ENCODE measurements around the gene TRPV6. TPM values are rescaled to one million over a fixed set of nuclear protein-coding genes. Genes with fewer than 3 reads are reported as not detected.

Gene TRPV6
- total and polyA plus RNA-seq, 4 donors, result 0.40 to 1.2 (median 0.53) TPM

GRCh38 chr7:142908290-142908689 lies 22.7 kb upstream of the TRPV6 start:
- no peak for DNase-seq
- 88% methylated on average over 11 of the region's 11 CpGs for WGBS, 2 donors
- no peak overlapping the region for H3K27ac ChIP-seq (ENCODE audit: low read depth in 1 of 2, low read length in 1 of 2)

GRCh38 chr7:142906643-142907042 lies 21.1 kb upstream of the TRPV6 start:
- TF ChIP-seq CTCF (IDR thresholded peaks at IDR 0.05; ENCODE audit: control extremely low read depth, extremely low read depth), result no peak
- 76 to 94% methylated on average over 2 of the region's 2 CpGs for WGBS, 2 donors
- ATAC-seq (ENCODE audit: insufficient read depth, low FRiP score), result no peak

More at GRCh38 chr7:142908290-142908689, 22.7 kb upstream of the TRPV6 start:
- ATAC-seq (ENCODE audit: insufficient read depth, low FRiP score), result no peak
- Histone ChIP-seq H3K36me3 (ENCODE audit: control insufficient read depth in 4 of 4, insufficient read depth in 4 of 4, low read length in 4 of 4) (no peaks in the 10 kb centered on the region), H3K27me3 (ENCODE audit: control insufficient read depth in 3 of 3, insufficient read depth in 3 of 3, low read length in 2 of 3) (no peaks in the 10 kb centered on the region), H3K9me3 (ENCODE audit: control insufficient read depth in 4 of 4, insufficient read depth in 3 of 4, low read length in 3 of 4) (no peaks in the 10 kb centered on the region), H3K9ac (ENCODE audit: insufficient read depth in 1 of 2, low read length in 2 of 2) (no peak overlapping the region), H3K4me1 (ENCODE audit: control insufficient read depth in 5 of 5, insufficient read depth in 5 of 5, low read length in 5 of 5) (no peaks in the 10 kb centered on the region), H3K4me3 (no peak overlapping the region)
- TF ChIP-seq CTCF (IDR thresholded peaks at IDR 0.05; ENCODE audit: control extremely low read depth, extremely low read depth), result no peak

GRCh38 chr7:142905759-142906158 lies 20.2 kb upstream of the TRPV6 start:
- WGBS, 2 donors, result 84 to 86% methylated on average over 2 of the region's 2 CpGs
- ATAC-seq (ENCODE audit: insufficient read depth, low FRiP score) (no peak), DNase-seq (no peak)
- no peaks in the 10 kb centered on the region for H3K4me1 ChIP-seq (ENCODE audit: control insufficient read depth in 5 of 5, insufficient read depth in 5 of 5, low read length in 5 of 5)
- H3K9ac ChIP-seq (ENCODE audit: insufficient read depth in 1 of 2, low read length in 2 of 2), result no peak overlapping the region
- H3K27ac ChIP-seq (ENCODE audit: low read depth in 1 of 2, low read length in 1 of 2), result no peak overlapping the region
- H3K27me3 ChIP-seq (ENCODE audit: control insufficient read depth in 3 of 3, insufficient read depth in 3 of 3, low read length in 2 of 3), result no peaks in the 10 kb centered on the region
- H3K4me3 ChIP-seq, result no peak overlapping the region
- H3K36me3 ChIP-seq (ENCODE audit: control insufficient read depth in 4 of 4, insufficient read depth in 4 of 4, low read length in 4 of 4), result no peaks in the 10 kb centered on the region
- TF ChIP-seq CTCF (IDR thresholded peaks at IDR 0.05; ENCODE audit: control extremely low read depth, extremely low read depth), result no peak
- no peaks in the 10 kb centered on the region for H3K9me3 ChIP-seq (ENCODE audit: control insufficient read depth in 4 of 4, insufficient read depth in 3 of 4, low read length in 3 of 4)

More at GRCh38 chr7:142906643-142907042, 21.1 kb upstream of the TRPV6 start:
- H3K4me1 ChIP-seq (ENCODE audit: control insufficient read depth in 5 of 5, insufficient read depth in 5 of 5, low read length in 5 of 5), result no peaks in the 10 kb centered on the region
- no peak overlapping the region for H3K4me3 ChIP-seq
- no peak for DNase-seq
- no peaks in the 10 kb centered on the region for H3K36me3 ChIP-seq (ENCODE audit: control insufficient read depth in 4 of 4, insufficient read depth in 4 of 4, low read length in 4 of 4)
- H3K27me3 ChIP-seq (ENCODE audit: control insufficient read depth in 3 of 3, insufficient read depth in 3 of 3, low read length in 2 of 3), result no peaks in the 10 kb centered on the region
- no peaks in the 10 kb centered on the region for H3K9me3 ChIP-seq (ENCODE audit: control insufficient read depth in 4 of 4, insufficient read depth in 3 of 4, low read length in 3 of 4)
- no peak overlapping the region for H3K27ac ChIP-seq (ENCODE audit: low read depth in 1 of 2, low read length in 1 of 2)
- no peak overlapping the region for H3K9ac ChIP-seq (ENCODE audit: insufficient read depth in 1 of 2, low read length in 2 of 2)

- no peak for ATAC-seq (ENCODE audit: insufficient read depth, low FRiP score)
- H3K27ac ChIP-seq (ENCODE audit: low read depth in 1 of 2, low read length in 1 of 2), result no peak overlapping the region
Observed at GRCh38 chr7:142904128-142904527, 18.6 kb upstream of the TRPV6 start.

More at GRCh38 chr7:142904128-142904527, 18.6 kb upstream of the TRPV6 start:
- Histone ChIP-seq H3K4me3 (no peak overlapping the region), H3K9me3 (ENCODE audit: control insufficient read depth in 4 of 4, insufficient read depth in 3 of 4, low read length in 3 of 4) (no peaks in the 10 kb centered on the region), H3K4me1 (ENCODE audit: control insufficient read depth in 5 of 5, insufficient read depth in 5 of 5, low read length in 5 of 5) (no peaks in the 10 kb centered on the region), H3K36me3 (ENCODE audit: control insufficient read depth in 4 of 4, insufficient read depth in 4 of 4, low read length in 4 of 4) (no peaks in the 10 kb centered on the region), H3K27me3 (ENCODE audit: control insufficient read depth in 3 of 3, insufficient read depth in 3 of 3, low read length in 2 of 3) (peaks cover 0 to 3% (median 0%) of the 10 kb centered on the region in 3 donors), H3K9ac (ENCODE audit: insufficient read depth in 1 of 2, low read length in 2 of 2) (no peak overlapping the region)
- TF ChIP-seq CTCF (IDR thresholded peaks at IDR 0.05; ENCODE audit: control extremely low read depth, extremely low read depth), result no peak
- DNase-seq, result no peak
